K562 (cell line): ENCODE data around the gene KBTBD4. TPM values are rescaled to one million over a fixed set of nuclear protein-coding genes. Genes with fewer than 3 reads are reported as not detected.

ENCODE experiments used
- ARHGAP35 ChIP-seq: fragments of 450-650 bp; IDR thresholded peaks from 2 replicates; pipeline ENCODE4 v1.6.1; 2018; ENCODE audit not compliant: partially characterized antibody
- CREB1 ChIP-seq, 2 experiments: sonication (generic) in 1 of 2; formaldehyde crosslinking in 1 of 2; IDR thresholded peaks; 2 replicates each; pipeline versions ENCODE4 v1.6.1 to v1.8.0; 2012 to 2022; ENCODE audit warnings: inconsistent platforms in 1 of 2, mild to moderate bottlenecking in 1 of 2, missing genetic modification reagents in 1 of 2, moderate library complexity in 1 of 2
- CREM ChIP-seq: IDR thresholded peaks from 2 replicates; pipeline ENCODE4 v1.6.1; 2014; ENCODE audit warnings: antibody characterized with exemption, low read depth
- CXXC5 ChIP-seq: fragments of 250-450 bp; sonication (Bioruptor Pico); IDR thresholded peaks from 2 replicates; pipeline ENCODE4 v1.8.0; 2022; ENCODE audit warnings: inconsistent platforms, mild to moderate bottlenecking, moderate library complexity
- FIP1L1 ChIP-seq: fragments of 200-400 bp; formaldehyde crosslinking; IDR thresholded peaks from 2 replicates; pipeline ENCODE4 v1.6.1; 2018; ENCODE audit warnings: mild to moderate bottlenecking, low read depth, low read length; ENCODE audit not compliant: poor library complexity, severe bottlenecking
- ZKSCAN3 ChIP-seq: fragments of 250-450 bp; sonication (Bioruptor Pico); IDR thresholded peaks from 2 replicates; pipeline ENCODE4 v1.4.0; 2020
- polyA plus RNA-seq, 8 experiments: library from polyadenylated mRNA; depleted of rRNA in 4 of 8; stranded (reverse) in 5 of 8; unstranded in 3 of 8; fragments of >200 nt; fragmentation: Nextera tagmentation in 2 of 8; fragmentation: Illumina TruSeq in 1 of 8; extraction: Ambion mirVana in 2 of 8; extraction: Trizol in 1 of 8; gene quantifications; 2 replicates each; pipeline versions ENCODE4 v1.2.1 to v1.2.3, GENCODE V29; 2011 to 2014; ENCODE audit warnings: inconsistent platforms in 1 of 8, missing spikeins in 1 of 8
- total RNA-seq, 7 experiments: library from RNA; depleted of rRNA in 6 of 7; stranded (reverse); fragments of >200 nt in 6 of 7; fragmentation: Illumina TruSeq in 2 of 7; extraction: Trizol in 2 of 7; gene quantifications; 2 replicates each; pipeline versions ENCODE4 v1.2.1 to v1.2.3, GENCODE V29; 2011 to 2021; ENCODE audit warnings: low replicate concordance in 1 of 7
- TF ChIP-seq, protein P1 (sequence below): sonication (generic); formaldehyde crosslinking; IDR thresholded peaks from 2 replicates; pipeline ENCODE4 v1.8.0; 2022; ENCODE audit warnings: mild to moderate bottlenecking, low read depth, missing genetic modification reagents
- TF ChIP-seq, protein P2 (sequence below): fragments of 450-650 bp; IDR thresholded peaks from 2 replicates; pipeline ENCODE4 v1.6.1; 2016; ENCODE audit warnings: missing biosample characterization, missing genetic modification characterization
- TF ChIP-seq, protein P3 (sequence below), 2 experiments: fragments of 450-650 bp; IDR thresholded peaks; 2 replicates each; pipeline ENCODE4 v1.6.1; 2016; ENCODE audit warnings: mild to moderate bottlenecking in 2 of 2, borderline replicate concordance in 1 of 2, low read depth in 1 of 2, moderate library complexity in 1 of 2

The KBTBD4 gene
- total and polyA plus RNA-seq, 9 of the 15 experiments (the other 6 are each of a cell fraction or from before 2014, with no cell fraction given), result 7.0 to 33.9 (median 13.3) TPM

DNA sequence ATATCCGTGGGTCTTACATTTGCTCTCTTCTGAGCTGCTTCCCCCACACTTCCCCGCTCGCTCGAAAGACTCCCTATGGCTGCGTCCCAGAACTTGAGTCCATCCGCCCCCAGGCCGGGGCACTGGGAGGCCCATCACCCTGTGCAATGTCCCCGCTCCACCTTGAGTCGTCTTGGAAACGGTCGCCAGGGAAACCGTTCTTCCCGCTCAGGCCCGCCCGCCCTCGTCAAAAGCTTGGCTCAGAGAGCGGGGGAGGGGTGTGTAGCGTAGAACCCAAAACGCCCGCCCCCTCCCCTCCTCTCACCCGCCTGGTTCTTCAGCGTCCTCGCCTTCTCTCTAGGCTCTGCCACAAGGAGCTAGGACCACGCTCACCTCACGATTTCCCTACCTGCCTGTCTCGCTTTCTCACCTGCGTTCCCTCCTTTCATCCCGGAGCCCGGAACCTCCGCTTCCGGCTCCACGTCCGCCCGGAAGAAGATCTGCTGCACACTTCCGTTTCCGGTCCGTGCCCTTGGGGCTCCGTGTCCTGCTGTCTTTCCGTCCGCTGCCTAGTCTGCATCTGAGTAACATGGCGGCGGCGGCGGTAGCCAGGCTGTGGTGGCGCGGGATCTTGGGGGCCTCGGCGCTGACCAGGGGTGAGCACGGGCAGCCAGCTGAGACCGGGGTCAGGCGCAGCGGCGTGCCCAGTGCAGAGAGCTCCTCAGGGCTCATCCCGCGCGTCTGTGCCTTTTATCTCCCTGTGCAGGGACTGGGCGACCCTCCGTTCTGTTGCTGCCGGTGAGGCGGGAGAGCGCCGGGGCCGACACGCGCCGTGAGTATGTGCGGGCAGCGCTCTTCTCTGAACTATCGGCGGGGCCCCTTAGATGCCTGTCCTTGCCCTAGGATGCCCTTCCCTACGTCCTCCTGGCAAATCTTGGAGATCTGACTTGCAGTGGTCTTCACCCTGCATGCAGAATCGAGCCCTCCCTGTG, at the start of gene KBTBD4, which contains the start of gene NDUFS3 (continued):
- TF ChIP-seq CXXC5 (CRISPR knock-in tag), result peak; percentile 81
- TF ChIP-seq, protein P1, sequence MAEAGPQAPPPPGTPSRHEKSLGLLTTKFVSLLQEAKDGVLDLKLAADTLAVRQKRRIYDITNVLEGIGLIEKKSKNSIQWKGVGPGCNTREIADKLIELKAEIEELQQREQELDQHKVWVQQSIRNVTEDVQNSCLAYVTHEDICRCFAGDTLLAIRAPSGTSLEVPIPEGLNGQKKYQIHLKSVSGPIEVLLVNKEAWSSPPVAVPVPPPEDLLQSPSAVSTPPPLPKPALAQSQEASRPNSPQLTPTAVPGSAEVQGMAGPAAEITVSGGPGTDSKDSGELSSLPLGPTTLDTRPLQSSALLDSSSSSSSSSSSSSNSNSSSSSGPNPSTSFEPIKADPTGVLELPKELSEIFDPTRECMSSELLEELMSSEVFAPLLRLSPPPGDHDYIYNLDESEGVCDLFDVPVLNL (CRISPR knock-in tag), result no peak
- peak; percentile 63 for TF ChIP-seq ARHGAP35
- TF ChIP-seq ZKSCAN3 (CRISPR knock-in tag), result no peak
- peak; percentile 88 for TF ChIP-seq CREM
- TF ChIP-seq FIP1L1, result peak; percentile 69
- no peak; the same call in none of the 2 replicates for TF ChIP-seq CREB1 (IDR thresholded peaks at IDR 0.05)
- TF ChIP-seq CREB1 (CRISPR knock-in tag; IDR thresholded peaks at IDR 0.05), result peak; percentile 86
- TF ChIP-seq, protein P2, sequence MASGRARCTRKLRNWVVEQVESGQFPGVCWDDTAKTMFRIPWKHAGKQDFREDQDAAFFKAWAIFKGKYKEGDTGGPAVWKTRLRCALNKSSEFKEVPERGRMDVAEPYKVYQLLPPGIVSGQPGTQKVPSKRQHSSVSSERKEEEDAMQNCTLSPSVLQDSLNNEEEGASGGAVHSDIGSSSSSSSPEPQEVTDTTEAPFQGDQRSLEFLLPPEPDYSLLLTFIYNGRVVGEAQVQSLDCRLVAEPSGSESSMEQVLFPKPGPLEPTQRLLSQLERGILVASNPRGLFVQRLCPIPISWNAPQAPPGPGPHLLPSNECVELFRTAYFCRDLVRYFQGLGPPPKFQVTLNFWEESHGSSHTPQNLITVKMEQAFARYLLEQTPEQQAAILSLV, result 0 out of 2 replicates have a peak, but pooled peaks have one; percentile 50
- TF ChIP-seq, protein P3, sequence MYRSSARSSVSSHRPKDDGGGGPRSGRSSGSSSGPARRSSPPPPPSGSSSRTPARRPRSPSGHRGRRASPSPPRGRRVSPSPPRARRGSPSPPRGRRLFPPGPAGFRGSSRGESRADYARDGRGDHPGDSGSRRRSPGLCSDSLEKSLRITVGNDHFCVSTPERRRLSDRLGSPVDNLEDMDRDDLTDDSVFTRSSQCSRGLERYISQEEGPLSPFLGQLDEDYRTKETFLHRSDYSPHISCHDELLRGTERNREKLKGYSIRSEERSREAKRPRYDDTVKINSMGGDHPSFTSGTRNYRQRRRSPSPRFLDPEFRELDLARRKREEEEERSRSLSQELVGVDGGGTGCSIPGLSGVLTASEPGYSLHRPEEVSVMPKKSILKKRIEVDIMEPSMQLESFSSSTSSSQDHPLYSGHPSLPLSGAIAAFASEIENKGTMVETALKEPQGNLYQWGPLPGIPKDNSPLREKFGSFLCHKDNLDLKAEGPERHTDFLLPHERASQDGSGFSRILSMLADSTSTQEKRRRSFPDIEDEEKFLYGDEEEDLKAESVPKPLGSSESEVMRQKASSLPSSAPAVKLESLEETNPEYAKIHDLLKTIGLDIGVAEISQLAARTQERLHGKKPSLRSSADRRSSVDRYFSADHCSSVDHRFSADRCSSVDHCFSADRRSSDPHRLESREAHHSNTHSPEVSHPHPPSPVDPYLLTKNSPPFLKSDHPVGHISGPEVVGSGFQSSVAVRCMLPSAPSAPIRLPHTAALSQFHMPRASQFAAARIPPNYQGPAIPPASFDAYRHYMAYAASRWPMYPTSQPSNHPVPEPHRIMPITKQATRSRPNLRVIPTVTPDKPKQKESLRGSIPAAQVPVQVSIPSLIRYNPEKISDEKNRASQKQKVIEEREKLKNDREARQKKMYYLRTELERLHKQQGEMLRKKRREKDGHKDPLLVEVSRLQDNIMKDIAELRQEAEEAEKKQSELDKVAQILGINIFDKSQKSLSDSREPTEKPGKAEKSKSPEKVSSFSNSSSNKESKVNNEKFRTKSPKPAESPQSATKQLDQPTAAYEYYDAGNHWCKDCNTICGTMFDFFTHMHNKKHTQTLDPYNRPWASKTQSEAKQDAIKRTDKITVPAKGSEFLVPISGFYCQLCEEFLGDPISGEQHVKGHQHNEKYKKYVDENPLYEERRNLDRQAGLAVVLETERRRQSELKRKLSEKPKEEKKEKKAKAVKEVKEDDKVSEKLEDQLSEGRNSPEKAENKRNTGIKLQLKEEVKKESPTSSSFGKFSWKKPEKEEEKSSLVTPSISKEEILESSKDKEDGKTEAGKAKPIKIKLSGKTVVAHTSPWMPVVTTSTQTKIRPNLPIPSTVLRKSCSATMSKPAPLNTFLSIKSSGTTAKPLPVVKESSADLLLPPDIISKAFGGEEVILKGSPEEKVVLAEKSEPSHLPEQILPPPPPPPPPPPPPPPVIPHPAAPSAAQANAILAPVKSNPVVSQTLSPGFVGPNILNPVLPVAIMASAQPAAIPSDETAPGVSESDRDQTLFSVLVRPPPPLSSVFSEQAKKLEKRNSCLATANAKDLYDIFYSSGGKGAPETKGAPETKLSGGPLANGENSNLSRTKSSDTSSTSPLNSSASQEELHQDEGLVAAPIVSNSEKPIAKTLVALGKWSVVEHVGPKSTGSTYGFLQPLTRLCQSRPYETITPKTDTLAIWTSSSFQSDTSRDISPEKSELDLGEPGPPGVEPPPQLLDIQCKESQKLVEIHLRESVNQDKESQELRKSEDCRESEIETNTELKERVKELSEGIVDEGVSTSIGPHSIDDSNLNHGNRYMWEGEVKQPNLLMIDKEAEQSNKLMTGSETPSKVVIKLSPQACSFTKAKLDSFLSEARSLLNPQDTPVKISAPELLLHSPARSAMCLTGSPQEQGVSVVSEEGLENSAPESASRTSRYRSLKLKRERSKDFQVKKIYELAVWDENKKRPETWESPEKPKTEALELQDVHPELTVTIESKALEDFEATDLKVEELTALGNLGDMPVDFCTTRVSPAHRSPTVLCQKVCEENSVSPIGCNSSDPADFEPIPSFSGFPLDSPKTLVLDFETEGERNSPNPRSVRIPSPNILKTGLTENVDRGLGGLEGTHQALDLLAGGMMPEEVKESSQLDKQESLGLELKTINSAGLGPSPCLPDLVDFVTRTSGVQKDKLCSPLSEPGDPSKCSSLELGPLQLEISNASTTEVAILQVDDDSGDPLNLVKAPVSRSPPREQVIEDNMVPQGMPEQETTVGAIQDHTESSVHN (IDR thresholded peaks at IDR 0.05; ENCODE audit: borderline replicate concordance in 1 of 2, low read depth in 1 of 2), result peak in 1 of 2 experiments; percentile 57; a peak in 2 of 4 replicates
